ENCODE data around the gene NUDC.
"Not testable (repeated sequence)": the region's sequence is repeated elsewhere in the genome, so short reads cannot be mapped to it uniquely, and the experiment has no call there.

The NUDC gene

GRCh38 chr1:26911399-26912146 lies 10.0 kb upstream of the NUDC start:
- DNase-seq = no peak

- DNase-seq = no peak
Measured at GRCh38 chr1:26912147-26912490, 9.4 kb upstream of the NUDC start.

DNA sequence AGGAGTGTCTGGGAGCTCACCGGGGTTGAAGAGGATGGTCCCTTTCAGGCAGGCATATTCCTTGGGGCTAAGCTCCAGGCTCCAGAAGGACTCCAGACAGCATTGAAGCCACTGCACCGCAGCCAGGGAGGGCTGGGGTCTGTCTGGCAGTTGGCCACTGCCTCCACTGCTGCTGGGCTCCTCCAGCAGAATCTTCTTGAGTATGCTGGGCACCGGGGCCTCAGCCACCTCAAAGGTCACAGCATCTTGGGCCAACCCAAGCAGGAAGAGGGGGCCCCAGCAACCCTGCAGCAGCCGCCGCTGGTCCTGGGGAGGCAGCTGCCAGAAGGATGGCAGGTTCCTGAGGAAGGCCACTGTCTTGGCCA lies 8.2 kb upstream of the NUDC start:
- no peak for DNase-seq

GRCh38 chr1:26913754-26914619 lies 7.6 kb upstream of the NUDC start, which contains the start of gene NR0B2:
NR0B2 (minus strand) TSS chr1:26913975; CDS start chr1:26913940, 35 bp downstream.
- DNase-seq = no peak

- DNase-seq = peak in 1 of 2 experiments; percentile 17
Measured at GRCh38 chr1:26915204-26915842, 6.2 kb upstream of the NUDC start.

- no peak for DNase-seq
Measured at GRCh38 chr1:26921126-26921539, 410 bp upstream of the NUDC start.

DNA sequence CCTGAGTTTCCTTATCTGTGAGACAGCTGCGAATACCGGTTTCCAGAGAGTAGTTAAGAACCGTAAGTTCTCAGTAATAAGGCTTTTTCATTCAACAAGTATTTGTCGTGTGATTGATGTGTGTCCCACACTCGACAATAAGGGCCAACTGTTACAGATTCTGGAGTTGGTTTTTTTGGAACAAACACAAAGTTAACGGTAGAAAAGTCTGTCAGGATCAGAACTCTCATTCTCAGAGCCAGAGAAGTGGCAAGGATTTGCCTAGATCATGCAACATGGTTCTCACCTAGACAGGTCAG lies 837 bp downstream of the NUDC start:
- no peak for DNase-seq

- DNase-seq = no peak
Measured at GRCh38 chr1:26922901-26923300, 1.4 kb downstream of the NUDC start.

DNA sequence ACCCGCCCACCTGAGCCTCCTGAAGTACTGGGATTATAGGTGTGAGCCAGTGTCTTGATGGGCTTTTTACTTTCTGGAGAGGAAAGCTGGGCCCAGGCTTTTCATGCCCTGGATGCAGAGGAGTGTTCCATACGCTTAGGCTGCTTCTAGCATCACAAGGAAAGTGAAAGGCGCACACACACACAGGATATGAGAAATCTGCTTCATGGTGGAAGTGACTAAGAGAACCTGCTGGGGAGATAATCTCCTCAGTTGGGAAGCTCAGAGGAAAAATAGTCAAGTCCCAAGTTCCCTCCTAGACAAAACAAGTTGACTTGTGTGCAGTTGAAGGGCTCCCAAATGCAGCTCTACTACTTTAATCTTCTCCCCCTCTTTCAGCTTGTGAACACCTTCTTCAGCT lies 2.2 kb downstream of the NUDC start:
- DNase-seq = no peak

- DNase-seq = no peak
Measured at GRCh38 chr1:26932531-26932930, 11.0 kb downstream of the NUDC start.

- DNase-seq = no peak
Measured at GRCh38 chr1:26936823-26937222, 15.3 kb downstream of the NUDC start.

DNA sequence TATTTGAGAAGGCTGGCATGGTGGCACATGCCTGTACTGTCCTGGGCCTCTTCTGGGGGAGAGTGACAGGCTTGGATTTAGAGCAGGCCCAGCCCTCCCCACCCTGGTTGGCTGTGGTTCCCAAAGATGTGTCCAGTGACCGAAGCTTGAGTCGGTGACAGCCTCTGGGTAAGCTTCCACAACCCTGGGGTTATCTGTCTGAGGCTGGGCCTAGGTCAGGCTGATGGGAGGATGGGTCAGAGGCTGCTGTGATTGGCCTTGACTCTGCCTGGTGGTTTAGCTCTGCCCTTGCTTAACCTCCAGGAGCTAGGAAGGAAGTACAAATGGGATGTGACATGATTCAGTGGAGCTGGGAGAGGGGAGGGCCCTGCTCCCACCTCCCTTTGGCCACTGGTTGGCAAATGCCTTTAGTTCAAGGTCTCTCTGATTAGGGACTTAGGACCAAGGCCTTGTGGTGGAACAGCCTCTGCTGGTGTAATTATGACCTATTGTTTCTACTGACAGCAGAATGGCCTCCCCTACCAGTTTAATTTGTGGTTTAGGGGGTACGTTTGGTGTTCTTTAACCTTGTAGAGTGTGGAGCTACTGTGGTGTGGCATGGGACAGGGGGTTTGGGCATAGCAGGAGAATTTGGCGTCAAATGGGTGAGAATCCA lies 16.6 kb downstream of the NUDC start:
- DNase-seq = no peak

DNA sequence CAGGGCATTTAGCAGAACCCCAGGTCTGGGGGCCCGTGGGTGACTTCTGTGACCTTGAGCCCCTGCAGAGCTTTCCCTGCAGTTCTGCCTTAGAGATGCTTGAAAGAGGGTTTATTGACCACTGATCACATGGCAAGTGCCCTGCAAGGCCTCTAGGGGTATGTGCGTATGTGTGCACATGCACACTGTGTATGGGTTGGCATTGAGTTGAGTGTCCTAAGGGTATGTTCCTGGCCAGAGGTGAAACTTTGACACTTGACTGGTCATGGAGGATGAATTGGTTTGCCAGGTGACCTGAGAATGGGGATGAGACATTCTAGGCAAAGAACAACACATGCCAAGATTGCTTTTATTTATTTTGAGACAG lies 17.1 kb downstream of the NUDC start:
- no peak for DNase-seq

GRCh38 chr1:26941311-26941710 lies 19.8 kb downstream of the NUDC start:
- no peak for DNase-seq

DNA sequence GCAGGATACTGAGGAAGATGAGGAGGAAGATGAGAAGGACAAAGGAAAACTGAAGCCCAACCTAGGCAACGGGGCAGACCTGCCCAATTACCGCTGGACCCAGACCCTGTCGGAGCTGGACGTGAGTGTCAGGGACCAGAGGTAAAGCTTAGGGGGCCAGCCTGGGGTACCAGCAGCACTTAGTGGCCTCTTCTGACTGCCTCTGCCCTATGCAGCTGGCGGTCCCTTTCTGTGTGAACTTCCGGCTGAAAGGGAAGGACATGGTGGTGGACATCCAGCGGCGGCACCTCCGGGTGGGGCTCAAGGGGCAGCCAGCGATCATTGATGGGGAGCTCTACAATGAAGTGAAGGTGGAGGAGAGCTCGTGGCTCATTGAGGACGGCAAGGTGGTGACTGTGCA lies 21.1 kb downstream of the NUDC start:
- no peak for DNase-seq

DNA sequence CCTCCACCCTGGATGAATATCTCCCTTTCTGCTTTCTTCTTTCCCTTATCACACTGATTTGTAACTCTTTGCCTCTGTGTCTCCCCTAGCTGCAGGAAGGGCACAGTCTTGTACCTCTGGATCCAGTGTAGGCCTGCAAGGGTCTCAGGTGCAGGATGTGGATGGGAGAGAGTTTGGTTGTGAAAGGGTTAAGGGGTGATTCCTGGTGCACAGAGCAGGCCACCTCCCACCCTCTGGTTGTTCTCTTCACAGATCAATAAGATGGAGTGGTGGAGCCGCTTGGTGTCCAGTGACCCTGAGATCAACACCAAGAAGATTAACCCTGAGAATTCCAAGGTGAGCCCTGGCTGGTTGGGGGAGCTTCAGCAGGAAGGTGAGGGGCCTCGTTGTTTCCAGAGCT lies 23.6 kb downstream of the NUDC start:
- DNase-seq = no peak

- DNase-seq = no peak
Measured at GRCh38 chr1:26945728-26946127, 24.2 kb downstream of the NUDC start.

DNA sequence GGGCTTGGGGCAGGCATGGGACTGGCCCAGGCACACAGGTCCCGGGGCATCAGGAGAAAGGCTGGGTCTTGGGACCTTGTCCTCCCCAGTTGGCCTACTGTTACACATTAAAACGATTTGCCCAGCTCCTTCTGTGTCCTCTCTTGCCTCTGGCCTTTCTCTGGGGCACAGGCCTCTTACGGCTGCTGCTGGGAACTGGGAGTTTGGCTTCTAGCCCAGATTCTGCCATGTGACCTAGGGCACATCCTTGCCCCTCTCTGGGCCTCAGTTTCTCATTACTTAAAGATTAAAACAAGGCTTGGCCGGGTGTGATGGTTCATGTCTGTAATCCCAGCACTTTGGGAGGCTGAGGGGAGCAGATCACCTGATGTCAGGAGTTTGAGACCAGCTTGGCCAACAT lies 24.7 kb downstream of the NUDC start:
- no peak for DNase-seq

DNA sequence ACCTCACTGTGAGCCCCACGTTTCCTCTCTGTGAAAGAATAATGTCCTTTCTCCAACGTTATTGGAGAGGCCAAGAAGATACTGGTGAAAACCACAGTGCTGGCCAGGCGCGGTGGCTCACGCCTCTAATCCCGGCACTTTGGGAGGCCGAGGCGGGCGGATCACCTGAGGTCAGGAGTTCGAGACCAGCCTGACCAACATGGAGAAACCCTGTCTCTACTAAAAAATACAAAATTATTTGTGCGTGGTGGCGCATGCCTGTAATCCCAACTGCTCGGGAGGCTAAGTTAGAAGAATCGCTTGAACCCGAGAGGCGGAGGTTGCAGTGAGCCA lies 27.1 kb downstream of the NUDC start:
- DNase-seq = not testable (repeated sequence)

DNA sequence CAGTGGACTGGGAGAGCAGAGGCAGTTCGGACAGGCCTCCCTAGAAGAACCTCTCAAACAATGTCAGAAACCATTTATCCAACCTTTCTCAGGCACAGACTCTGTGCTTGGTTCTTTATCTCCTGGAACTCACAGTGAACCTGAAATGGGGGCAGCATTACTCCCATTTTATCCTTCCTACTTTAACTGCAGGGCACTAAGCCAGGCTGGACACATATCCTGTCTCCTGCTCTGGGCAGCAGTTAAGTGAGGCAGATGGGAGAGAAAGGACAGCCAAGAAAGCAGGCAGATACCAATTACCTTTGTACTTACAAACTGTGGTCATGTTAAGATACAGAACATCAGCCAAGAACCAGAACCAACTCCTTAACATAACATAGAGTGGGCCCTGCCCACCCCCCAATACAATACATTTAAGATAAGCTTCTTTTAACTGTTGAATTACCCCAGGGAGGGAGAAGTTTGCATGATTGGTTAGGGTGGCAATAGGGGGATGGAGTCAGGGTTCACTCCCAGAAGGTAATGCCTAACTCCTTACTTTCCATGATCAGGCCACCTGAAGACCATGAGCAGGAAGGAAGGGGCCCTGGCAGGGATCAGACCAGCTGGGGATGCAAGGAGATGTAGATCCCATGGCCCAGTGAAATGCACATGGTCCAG lies 27.9 kb downstream of the NUDC start:
- DNase-seq = peak in 1 of 2 experiments; percentile 19

- DNase-seq = no peak
Measured at GRCh38 chr1:26949926-26950319, 28.4 kb downstream of the NUDC start.

DNA sequence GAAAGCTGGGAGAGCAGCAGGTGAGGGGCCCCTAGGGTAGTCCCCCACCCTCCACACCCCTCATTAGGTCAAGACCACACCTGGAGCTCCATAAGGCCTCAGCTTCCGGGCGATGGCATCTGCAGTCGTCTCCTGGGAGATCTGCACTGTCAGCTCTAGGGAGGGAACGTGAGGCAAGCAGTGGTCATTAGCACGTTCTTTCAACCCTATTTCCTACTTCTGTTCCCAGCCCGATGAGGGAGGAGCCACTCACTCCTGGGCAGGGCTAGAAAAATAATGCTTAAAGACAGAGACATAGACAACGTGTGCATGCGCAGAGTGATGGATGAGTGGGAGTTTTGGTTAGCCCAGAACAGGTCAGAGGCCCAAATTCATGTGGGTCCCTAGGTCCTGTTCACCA lies 29.1 kb downstream of the NUDC start:
- no peak for DNase-seq

DNA sequence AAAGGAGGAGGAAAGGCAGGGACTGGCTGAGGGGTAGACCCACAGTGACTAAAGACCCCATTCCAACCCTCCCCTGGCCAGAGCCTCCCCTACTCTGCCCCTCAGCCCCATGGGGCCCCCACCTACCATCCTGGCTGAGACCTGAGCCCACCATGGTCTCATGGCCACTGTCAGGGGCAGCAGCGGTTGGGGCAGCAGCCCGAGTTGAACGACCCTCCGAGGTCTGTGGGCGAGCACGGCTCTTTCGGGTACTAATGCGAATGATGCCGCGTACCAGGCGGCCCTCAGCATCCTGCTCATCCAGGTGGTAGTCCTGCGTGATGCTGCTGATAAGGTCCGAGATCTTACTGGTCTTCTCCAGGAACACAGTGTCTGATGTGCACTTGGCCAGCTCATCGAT lies 29.7 kb downstream of the NUDC start:
- no peak for DNase-seq
